Chondrocyte (in vitro differentiated cells): ENCODE measurements around the gene SNX21. TPM values are rescaled to one million over a fixed set of nuclear protein-coding genes. Genes with fewer than 3 reads are reported as not detected.

ENCODE experiments used
- DNase-seq: peaks from one replicate; pipeline ENCODE4 v3.0.0; 2021; ENCODE audit warnings: mixed read lengths, low spot score
- H3K27ac Mint-ChIP-seq: one replicate; pipeline ENCODE4 v1.8.0; 2021; ENCODE audit warnings: mild to moderate bottlenecking, moderate library complexity, mixed read lengths; ENCODE audit not compliant: unreplicated experiment
- H3K27me3 Mint-ChIP-seq: 2 replicates; pipeline ENCODE4 v1.8.0; 2021; ENCODE audit warnings: low read depth, mixed read lengths
- H3K36me3 Mint-ChIP-seq: 2 replicates; pipeline ENCODE4 v1.8.0; 2021; ENCODE audit warnings: low read depth, mixed read lengths
- H3K4me1 Mint-ChIP-seq: 2 replicates; pipeline ENCODE4 v1.8.0; 2021; ENCODE audit warnings: low read depth, mild to moderate bottlenecking, mixed read lengths
- H3K4me3 Mint-ChIP-seq: one replicate; pipeline ENCODE4 v1.8.0; 2021; ENCODE audit warnings: mild to moderate bottlenecking, moderate library complexity, mixed read lengths; ENCODE audit not compliant: unreplicated experiment
- H3K9me3 Mint-ChIP-seq: 2 replicates; pipeline ENCODE4 v1.8.0; 2021; ENCODE audit warnings: low read depth, mixed read lengths
- total RNA-seq: library from RNA; stranded (reverse); gene quantifications from 3 replicates; pipeline ENCODE4 v1.2.1, GENCODE V29; 2021
- TF ChIP-seq, protein P1 (sequence below): fragments of 200-600 bp; sonication (generic); IDR thresholded peaks from 2 replicates; pipeline ENCODE4 v1.5.0; 2021; ENCODE audit warnings: antibody characterized with exemption, mild to moderate bottlenecking, moderate library complexity

SNX21 gene
- total RNA-seq, 1 donor from 2014 or later: 27.7 TPM

DNA sequence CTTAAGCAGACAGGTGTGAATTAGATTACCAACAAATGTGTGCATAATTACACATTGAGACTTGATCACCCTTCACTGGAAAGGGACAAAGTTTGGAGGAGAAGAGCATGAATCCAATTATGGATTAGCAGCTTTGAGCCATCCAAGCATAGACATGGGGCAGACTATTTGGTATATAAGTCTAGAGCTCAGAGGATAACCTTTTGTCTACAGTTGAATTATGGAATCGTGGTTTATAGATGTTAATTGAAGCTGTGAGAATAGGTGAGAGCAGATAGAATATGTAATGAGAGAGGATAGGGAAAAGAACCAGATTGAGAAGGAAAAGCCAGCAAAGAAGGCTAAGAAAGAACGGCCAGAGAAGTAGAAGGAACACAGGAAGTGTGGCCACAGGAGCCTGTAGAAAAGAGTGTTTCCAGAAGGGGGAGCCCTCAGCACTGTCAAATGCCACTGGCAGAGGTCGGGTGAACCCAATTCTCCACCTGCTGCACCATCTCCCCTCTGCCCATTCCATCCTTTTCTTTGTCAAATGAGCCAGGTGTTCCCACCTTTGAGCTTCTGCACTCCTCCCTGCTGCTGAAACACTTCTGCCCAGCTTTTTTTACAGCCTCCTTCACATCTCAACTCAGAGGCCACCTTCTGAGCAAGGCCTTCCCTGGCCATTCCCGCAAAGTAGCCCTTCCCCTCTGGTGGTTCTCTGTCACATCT lies 34.5 kb upstream of the SNX21 start:
- TF ChIP-seq, protein P1, sequence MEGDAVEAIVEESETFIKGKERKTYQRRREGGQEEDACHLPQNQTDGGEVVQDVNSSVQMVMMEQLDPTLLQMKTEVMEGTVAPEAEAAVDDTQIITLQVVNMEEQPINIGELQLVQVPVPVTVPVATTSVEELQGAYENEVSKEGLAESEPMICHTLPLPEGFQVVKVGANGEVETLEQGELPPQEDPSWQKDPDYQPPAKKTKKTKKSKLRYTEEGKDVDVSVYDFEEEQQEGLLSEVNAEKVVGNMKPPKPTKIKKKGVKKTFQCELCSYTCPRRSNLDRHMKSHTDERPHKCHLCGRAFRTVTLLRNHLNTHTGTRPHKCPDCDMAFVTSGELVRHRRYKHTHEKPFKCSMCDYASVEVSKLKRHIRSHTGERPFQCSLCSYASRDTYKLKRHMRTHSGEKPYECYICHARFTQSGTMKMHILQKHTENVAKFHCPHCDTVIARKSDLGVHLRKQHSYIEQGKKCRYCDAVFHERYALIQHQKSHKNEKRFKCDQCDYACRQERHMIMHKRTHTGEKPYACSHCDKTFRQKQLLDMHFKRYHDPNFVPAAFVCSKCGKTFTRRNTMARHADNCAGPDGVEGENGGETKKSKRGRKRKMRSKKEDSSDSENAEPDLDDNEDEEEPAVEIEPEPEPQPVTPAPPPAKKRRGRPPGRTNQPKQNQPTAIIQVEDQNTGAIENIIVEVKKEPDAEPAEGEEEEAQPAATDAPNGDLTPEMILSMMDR: peak; percentile 86
- peak overlapping the region; percentile 9 for H3K27ac Mint-ChIP-seq
- H3K36me3 Mint-ChIP-seq: peaks cover 26% of the 10 kb centered on the region
- DNase-seq: no peak
- peaks cover 6% of the 10 kb centered on the region for H3K4me1 Mint-ChIP-seq
- H3K4me3 Mint-ChIP-seq: no peak overlapping the region
- H3K27me3 Mint-ChIP-seq: no peaks in the 10 kb centered on the region
- no peaks in the 10 kb centered on the region for H3K9me3 Mint-ChIP-seq

DNA sequence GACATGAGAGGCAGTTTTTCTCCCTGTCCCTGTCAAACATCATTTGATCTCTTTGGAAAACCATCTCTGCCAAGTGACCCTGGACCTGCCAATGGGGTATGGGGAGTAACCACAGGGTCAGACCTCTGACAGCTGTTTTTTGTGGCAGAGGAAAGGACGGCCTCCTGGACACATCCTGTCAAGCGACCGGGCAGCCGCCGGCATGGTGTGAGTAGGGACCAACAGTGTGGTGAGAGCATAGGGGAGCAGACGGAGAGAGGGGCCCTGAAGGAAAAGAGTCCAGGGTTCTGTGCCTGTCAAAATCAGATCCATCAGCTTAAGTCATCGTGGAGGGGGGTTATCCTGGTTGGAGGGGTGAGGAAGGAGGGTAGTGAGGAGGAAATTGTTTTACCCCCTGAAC lies 31.7 kb upstream of the SNX21 start:
- no peaks in the 10 kb centered on the region for H3K27me3 Mint-ChIP-seq

DNA sequence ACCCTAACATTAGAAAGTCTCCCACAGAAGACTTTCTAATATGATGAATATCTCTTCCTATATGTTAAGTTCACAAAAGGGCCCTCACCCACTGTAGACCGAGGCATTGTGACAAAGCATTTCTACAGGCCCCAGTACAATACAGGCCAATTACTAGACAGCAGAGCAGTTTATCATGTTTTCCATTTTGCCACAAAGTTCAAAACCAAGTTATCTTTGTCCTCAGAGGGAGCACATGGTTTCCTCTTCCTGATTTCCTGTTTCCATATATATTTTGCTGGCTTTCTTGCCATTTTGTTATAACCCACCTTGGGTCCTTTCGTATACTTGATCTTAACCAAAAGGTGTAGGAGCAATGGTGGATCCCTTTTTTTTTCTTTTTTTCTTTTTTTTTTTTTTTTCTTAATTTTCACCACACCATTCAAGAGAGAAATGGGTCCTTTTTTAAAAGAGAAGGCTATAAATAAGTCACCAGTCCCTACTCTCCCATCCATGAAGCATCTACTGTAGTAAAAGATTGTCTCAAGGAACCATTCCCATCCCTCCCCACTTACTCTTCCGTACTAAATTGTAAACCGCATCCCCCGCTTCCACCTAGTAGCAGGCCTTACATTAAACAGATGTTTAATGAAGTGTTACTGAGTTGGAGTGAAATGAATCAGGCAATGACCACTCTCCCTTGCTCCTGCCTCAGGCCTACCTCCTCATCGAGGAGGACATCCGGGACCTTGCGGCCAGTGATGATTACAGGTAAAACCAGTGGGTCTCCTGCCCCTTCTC lies 23.2 kb upstream of the SNX21 start:
- Mint-ChIP-seq H3K27ac (peak overlapping the region; percentile 1), H3K9me3 (no peaks in the 10 kb centered on the region), H3K36me3 (peaks cover 25% of the 10 kb centered on the region), H3K27me3 (no peaks in the 10 kb centered on the region), H3K4me1 (peaks cover 16% of the 10 kb centered on the region), H3K4me3 (no peak overlapping the region)
- DNase-seq: no peak
- TF ChIP-seq, protein P1: no peak

More for the DNA sequence above, 31.7 kb upstream of the SNX21 start:
- H3K36me3 Mint-ChIP-seq: peaks cover 28% of the 10 kb centered on the region
- no peaks in the 10 kb centered on the region for H3K9me3 Mint-ChIP-seq
- no peak for DNase-seq
- H3K27ac Mint-ChIP-seq: no peak overlapping the region
- TF ChIP-seq, protein P1: no peak
- H3K4me1 Mint-ChIP-seq: peaks cover 6% of the 10 kb centered on the region
- H3K4me3 Mint-ChIP-seq: no peak overlapping the region

DNA sequence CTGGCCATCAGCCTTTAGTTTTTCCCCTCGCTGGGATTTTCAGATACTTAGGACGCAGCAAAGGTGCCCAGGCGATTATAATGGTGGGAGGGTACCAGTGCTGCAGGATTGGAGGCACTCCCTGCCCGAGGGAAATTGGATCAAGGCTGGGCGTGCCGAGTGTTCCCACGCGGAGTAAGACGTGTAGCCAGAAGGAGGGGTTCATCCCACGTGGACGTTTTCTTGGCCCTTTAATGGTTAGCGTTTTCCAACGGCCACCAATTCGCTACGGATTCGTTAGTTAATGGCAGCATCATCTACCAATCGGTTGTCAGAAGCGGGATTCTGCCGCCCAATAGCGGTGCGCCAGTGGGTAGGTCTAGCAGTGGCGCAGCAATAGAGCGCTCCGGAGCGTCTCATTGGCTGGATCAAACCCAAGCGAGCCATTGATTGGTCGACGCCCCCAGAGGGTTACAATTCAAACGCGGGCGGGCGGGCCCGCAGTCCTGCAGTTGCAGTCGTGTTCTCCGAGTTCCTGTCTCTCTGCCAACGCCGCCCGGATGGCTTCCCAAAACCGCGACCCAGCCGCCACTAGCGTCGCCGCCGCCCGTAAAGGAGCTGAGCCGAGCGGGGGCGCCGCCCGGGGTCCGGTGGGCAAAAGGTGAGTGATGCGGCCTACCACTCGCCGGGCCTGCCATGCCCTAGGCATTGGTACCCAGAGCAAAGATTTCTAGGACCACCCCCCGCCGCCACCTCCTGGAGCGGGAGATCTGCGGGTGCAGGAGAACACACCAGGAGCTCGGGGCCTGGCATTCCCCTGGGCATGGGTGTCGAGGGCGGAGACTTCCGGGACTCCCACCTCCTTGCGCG lies 21.2 kb upstream of the SNX21 start, which contains the start of gene UBE2C:
Gene UBE2C (plus strand): TSS at position 488 of the 849 bp plus-strand sequence. CDS start 52 bp downstream, at position 540.
- TF ChIP-seq, protein P1: no peak
- H3K27me3 Mint-ChIP-seq: no peaks in the 10 kb centered on the region
- peaks cover 28% of the 10 kb centered on the region for H3K4me1 Mint-ChIP-seq
- H3K27ac Mint-ChIP-seq: peak within 1 kb of the TSS; percentile 93
- DNase-seq: peak; percentile 99
- no peaks in the 10 kb centered on the region for H3K9me3 Mint-ChIP-seq
- peak within 1 kb of the TSS; percentile 74 for H3K4me3 Mint-ChIP-seq
- peaks cover 19% of the 10 kb centered on the region for H3K36me3 Mint-ChIP-seq

DNA sequence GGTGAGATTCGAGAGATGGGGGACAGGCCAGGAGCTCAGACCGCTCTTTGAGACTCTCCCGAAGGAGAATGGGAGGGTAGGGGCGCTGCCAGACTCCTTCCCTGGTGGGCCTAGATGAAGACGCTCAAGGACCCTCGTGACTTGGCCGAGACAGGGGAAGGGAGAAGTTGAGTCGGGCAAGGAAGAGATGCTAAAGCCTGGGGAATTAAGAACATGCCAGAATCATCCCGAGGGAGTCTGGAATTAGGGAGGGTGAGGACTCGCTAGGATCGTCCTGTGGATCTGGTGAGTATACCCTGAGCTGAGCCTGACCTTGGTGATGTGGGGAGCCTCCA lies 20.6 kb upstream of the SNX21 start:
- Mint-ChIP-seq H3K27ac (peak overlapping the region; percentile 58), H3K9me3 (no peaks in the 10 kb centered on the region), H3K27me3 (no peaks in the 10 kb centered on the region), H3K4me1 (peaks cover 34% of the 10 kb centered on the region), H3K36me3 (peaks cover 17% of the 10 kb centered on the region), H3K4me3 (peak overlapping the region; percentile 70)
- DNase-seq: no peak
- TF ChIP-seq, protein P1: no peak
